Activated naive CD8-positive, alpha-beta T cell treated with anti-CD3 and anti-CD28 coated beads, Interleukin-2, amount 50 U/mL, for 16 hours (primary cell): ENCODE measurements around the gene MYO18B.

Experiments used
- DNase-seq: peaks from one replicate; pipeline ENCODE4 v3.0.0-alpha.2; 2020; ENCODE audit warnings: low read depth, low spot score

The MYO18B gene

GRCh38 chr22:26043031-26043430, 301.0 kb downstream of the MYO18B start:
- no peak for DNase-seq

- no peak for DNase-seq
Measured at GRCh38 chr22:26045051-26045450, 303.1 kb downstream of the MYO18B start.

GRCh38 chr22:26045860-26046259, 303.9 kb downstream of the MYO18B start:
- DNase-seq = no peak

- no peak for DNase-seq
Measured at GRCh38 chr22:26047516-26047915, 305.5 kb downstream of the MYO18B start.

GRCh38 chr22:26047920-26048319, 305.9 kb downstream of the MYO18B start:
- DNase-seq = no peak

- no peak for DNase-seq
Measured at GRCh38 chr22:26050079-26050478, 308.1 kb downstream of the MYO18B start.

- no peak for DNase-seq
Measured at GRCh38 chr22:26053737-26054316, 311.8 kb downstream of the MYO18B start.

GRCh38 chr22:26054841-26055605, 313.0 kb downstream of the MYO18B start:
- no peak for DNase-seq

GRCh38 chr22:26055693-26056092, 313.7 kb downstream of the MYO18B start:
- no peak for DNase-seq

GRCh38 chr22:26056455-26057200, 314.6 kb downstream of the MYO18B start:
- DNase-seq = no peak

GRCh38 chr22:26057731-26058130, 315.7 kb downstream of the MYO18B start:
- no peak for DNase-seq

GRCh38 chr22:26064048-26064447, 322.1 kb downstream of the MYO18B start:
- no peak for DNase-seq

GRCh38 chr22:26065847-26066246, 323.9 kb downstream of the MYO18B start:
- DNase-seq = no peak

GRCh38 chr22:26066534-26066933, 324.5 kb downstream of the MYO18B start:
- no peak for DNase-seq

GRCh38 chr22:26068571-26068970, 326.6 kb downstream of the MYO18B start:
- DNase-seq = no peak

GRCh38 chr22:26072621-26073020, 330.6 kb downstream of the MYO18B start:
- no peak for DNase-seq

GRCh38 chr22:26075251-26075650, 333.3 kb downstream of the MYO18B start:
- no peak for DNase-seq

GRCh38 chr22:26079009-26079408, 337.0 kb downstream of the MYO18B start:
- no peak for DNase-seq
